Adipose tissue (tissue), 3 donors: ENCODE results near the gene BNIP3. TPM values are rescaled to one million over a fixed set of nuclear protein-coding genes. Genes with fewer than 3 reads are reported as not detected.

Source experiments
- H3K27ac ChIP-seq: one replicate; pipeline ENCODE4 v1.5.1; 2013; ENCODE audit warnings: low read depth, low read length
- WGBS, 3 donors: extraction: QIAGEN DNeasy Blood & Tissue Kit; methylation state at CpG; one replicate each; pipeline ENCODE4 v1.1.7; 2013; 5-methylcytosine and 5-hydroxymethylcytosine counted together
- polyA plus RNA-seq, 3 donors: library from polyadenylated mRNA; stranded (reverse); fragments of 200-250 nt; gene quantifications; one replicate each; pipeline ENCODE4 v1.2.3, GENCODE V29; 2013
- donor health status: healthy with polysubstance abuse.
- donor health status: Bipolar disorder and iron deficiency.
- donor health status: healthy.

The BNIP3 gene
- polyA plus RNA-seq, 3 donors: 34.5 to 382 (median 57.9) TPM

DNA sequence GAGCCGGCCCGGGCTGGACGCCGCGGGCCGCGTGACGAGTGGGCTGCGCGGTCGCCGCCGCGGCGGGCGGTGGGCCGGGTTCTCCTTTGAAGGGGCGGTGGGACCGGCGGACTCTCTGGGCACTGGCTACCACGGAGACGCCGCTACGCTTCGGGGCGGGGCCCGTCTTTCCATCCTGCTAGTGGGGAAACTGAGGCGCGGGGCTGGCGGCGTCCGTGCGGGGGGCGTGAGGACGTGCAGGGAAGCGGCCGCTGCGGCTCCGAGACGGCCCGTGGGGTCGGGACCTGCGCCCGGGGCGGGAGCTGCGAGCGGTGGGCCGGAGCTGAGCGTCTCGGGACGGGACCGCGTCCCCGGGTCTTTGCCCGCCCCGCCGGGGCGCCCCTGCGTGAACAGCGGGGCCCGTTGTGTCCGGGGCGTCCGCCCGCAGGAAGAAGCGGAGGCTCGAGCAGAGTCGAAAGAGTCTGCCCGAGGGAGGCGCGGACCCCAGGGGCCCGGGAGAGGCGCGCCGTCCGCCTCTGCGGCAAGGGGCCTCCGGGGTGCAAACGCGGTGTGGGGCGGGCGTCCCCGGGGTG, 548 bp upstream of the BNIP3 start:
- WGBS, 3 donors: 2 to 3% (median 2%) methylated on average over 64 to 75 of the region's 83 CpGs
- no peak overlapping the region for H3K27ac ChIP-seq

DNA sequence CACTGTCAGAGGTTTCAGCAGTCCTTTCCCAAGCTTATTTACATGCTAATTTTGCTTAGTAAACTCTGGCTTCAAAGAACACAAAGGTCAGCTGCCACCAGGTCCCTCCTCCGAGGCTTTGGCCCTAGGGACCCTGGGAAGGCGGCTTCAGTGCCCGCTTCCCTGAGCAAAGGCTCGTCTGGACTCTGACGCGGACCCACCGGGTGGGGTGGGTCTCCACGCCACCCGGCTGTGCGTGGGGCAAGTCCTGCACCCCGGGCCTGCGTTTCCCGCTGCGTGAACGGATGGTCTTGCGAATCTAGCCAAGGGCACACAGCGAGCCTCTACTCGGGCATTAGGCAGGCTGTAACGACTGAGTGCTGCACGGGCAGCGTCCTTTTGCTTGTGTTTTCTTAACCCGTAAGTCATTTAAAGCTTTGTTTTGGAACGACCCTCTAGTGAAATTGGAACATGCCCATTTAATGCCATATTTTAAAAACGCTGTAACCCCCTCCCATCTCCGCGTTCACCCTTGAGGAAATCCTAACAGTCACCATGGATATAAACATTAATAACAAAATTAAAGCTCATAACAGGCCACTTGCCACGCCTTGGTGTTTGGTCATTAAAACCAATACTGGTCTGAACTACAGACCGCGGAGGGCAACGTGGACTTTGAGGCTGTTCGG, 828 bp downstream of the BNIP3 start:
- no peak overlapping the region for H3K27ac ChIP-seq
- WGBS, 3 donors: 5 to 10% (median 8%) methylated on average over 31 of the region's 31 CpGs

DNA sequence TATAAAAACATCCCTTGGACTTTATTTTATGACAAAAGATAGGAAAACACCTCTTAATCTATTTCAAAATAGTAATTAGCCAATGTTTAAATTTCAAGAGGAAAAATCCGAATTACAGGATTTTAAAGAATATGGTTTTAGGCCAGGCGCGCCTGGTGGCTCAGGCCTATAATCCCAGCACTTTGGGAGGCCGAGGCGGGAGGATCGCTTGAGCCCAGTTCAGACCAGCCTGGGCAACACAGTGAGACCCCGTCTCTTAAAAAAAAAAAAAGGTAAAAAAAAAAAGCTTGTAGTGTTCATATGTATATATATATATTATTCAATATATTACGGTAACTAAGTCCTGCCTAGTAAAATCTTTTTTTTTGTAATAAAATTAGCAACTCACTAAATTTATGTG, 1.4 kb downstream of the BNIP3 start:
- WGBS, 3 donors: 75 to 93% (median 86%) methylated on average over 8 of the region's 8 CpGs
- H3K27ac ChIP-seq: no peak overlapping the region

DNA sequence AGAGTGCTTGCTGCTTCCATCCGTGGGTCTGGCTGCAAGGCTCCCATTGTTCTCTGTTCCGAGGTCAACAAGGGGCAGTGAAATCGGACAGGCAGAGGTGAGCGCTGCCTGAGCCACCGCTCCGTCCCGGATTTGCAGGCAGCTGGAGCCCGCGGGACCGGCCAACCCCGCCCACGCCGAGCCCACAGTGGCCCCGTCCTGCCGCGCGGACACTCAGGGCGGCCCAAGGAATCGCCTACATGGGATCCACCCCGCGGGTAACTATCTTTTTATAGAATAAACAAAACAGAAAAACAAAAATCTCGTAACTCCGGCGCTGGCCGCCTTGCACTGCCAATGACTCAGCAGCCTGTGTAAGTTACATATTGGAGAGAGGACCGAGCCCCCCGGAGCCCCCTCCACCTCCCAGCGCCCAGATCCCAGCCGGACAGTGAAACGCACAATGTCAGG, 1.9 kb downstream of the BNIP3 start:
- H3K27ac ChIP-seq: no peak overlapping the region
- WGBS, 3 donors: 14 to 30% (median 20%) methylated on average over 30 of the region's 30 CpGs

DNA sequence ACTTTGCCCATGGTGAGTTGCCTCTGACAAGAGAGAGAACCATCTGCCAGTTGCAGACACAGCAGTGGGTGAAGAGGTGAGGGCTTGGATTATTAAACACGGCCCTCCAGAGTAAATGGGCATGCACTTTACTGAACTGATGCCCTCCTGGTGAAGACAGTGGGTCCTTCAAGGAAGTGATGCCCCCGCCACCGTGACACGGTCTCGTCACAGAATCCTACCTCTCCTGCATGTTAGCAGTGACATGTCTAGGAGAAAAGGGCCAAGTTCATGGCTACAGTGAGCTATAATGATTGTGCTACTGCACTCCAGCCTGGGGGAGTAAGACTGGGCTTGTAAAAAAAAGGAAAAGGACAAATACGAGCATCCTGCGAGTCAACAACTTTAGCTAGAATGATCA, 2.4 kb downstream of the BNIP3 start:
- 57 to 74% (median 67%) methylated on average over 7 of the region's 7 CpGs for WGBS, 3 donors
- H3K27ac ChIP-seq: no peak overlapping the region

DNA sequence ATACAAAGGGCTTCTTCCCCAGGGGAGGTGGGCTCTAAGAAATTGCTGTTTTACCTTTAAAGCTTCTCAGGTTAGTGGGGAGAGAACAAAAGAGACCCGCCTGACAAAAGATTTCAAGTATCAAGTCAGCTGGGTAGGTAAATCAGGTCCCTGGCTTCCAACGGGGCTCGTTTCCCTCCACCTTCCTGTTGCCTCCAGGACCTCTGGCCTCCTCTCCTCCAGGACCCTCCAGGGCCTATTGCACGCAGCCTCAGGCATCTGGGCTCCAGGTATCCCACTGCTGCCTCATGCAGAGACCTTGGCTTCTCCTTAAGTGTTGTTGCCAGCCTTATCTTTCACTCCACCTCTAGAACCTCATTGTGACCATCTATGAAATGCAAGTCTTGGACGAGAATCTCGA, 2.9 kb downstream of the BNIP3 start:
- H3K27ac ChIP-seq: no peak overlapping the region
- WGBS, 3 donors: 55 to 87% (median 77%) methylated on average over 6 of the region's 6 CpGs

DNA sequence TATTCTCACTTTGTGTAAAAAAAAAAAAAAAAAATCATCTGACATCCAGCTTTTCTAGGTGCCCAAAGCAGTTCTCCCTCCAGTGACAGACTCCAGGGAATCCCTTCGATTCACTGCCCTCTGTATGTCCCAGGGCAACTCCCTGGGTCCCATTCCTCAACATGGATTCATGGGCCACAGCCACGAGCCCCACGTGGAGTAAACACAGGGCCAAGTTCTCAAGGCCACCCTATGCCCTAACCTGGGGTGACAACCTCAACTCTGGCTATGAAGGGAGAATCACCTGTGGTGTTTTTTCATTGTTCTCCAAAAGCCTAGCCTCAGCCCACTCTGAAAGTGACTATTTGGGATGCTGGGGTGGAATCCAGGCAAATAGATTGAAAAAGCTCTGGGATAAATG, 3.4 kb downstream of the BNIP3 start:
- WGBS, 3 donors: 32 to 90% (median 87%) methylated on average over 3 of the region's 3 CpGs
- no peak overlapping the region for H3K27ac ChIP-seq

DNA sequence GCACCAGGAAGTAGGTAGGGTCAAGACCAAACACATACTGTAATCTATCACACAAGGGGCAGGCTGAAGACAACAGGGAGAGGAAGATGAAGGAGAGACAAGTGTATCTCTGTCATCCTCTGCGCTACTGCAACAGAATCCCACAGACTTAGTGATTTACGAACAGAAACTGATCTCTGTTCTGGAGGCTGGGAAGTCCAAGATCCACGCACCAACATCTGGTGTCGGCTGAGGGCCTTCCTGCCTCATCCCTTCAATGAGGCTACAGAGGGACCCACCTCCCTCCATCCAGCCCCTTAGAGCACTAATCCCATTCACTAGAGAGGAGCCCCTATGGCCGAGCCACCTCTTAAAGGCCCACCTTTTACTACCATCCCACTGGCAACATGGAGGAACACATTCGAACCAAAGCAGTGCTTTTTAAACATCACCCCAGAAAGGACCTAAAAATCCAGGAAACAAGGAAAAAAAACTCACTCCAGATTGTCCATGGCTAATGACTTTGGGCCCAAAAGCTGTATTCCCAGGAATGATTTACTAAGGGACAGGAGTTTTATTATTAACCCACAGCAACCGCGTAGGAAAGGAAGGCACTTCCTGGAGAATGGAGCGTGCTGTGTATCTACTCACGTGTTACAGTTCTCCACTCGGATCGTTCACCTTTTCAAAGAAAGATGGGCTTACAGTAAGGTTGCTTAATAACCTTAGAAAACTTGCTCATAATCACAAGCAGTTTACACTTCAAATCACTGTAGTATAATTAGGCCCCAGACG, 4.2 kb downstream of the BNIP3 start:
- WGBS, 3 donors: 56 to 91% (median 86%) methylated on average over 13 of the region's 13 CpGs
- H3K27ac ChIP-seq: no peak overlapping the region

DNA sequence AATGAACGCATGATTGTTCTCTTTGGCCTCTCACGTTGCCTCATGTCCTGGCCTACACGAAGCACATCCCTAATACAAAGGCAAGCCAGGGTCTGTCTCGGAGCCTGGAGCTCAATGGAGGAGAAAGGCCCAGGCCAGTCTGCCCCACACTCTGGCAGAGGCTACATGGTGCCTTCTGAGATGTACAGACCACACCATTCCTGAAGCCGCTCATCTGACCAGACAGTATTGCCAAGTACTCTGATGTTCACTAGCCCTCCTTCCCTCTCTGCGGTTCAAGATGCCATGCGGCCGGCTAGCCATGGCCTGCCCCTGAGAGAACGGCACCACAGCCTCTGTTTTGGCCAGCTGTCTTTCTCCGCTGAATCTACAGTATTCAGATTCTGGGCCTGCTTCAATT, 5.9 kb downstream of the BNIP3 start:
- no peak overlapping the region for H3K27ac ChIP-seq
- 91 to 97% (median 95%) methylated on average over 10 of the region's 10 CpGs for WGBS, 3 donors

DNA sequence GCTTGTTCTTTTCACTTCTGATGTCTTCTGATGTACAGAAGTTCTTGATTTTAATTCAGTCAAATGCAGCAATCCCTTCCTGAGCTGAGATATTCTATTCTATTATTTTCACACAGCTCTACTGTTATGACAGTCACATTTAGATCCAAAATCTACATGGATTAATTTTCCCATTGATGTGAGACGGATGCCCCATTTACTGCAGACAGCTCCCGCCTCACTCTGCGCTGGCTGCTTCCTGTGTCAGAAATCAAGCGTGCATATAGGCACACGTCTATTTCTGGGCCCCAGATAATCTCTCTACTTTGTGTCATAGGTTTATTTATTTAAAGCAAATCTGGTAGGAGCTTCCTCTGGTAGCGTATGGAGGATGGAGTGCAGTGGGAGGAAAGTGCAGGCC, 6.7 kb downstream of the BNIP3 start:
- H3K27ac ChIP-seq: no peak overlapping the region
- 73 to 82% (median 82%) methylated on average over 6 of the region's 6 CpGs for WGBS, 3 donors

DNA sequence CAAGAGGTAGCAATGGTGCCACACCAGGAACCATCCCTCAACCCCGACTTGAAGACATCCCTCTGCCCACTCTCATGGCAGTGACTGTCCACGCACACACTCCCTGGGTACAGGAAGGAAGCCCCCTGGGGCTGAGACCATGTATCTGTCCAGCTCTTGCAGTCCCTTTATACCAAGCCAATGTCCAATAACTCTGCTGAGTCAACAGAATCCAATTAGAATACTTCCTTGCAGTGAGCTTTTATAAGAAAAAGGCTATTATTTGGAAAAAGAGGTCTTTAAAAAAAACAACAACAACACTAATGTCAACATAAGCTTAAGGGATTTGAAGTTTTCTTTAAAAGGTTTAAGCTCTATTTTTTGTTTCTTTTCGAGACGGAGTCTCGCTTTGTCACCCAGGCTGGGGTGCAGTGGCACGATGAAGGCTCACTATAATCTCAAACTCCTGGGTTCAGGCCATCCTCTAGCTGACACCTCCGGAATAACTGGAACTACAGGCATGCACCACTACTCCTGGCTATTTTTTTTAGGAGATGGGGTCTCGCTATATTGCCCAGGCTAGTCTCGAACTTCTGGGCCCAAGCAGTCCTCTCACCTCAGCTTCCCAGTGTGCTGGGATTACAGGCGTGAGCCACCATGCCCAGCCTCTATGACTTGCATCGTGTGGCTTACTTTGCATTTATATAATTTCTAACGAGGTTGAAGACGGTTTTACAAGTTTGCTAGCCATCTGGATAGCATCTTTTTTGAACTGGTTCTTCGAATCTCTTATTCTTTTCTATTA, 7.5 kb downstream of the BNIP3 start:
- no peak overlapping the region for H3K27ac ChIP-seq
- 84 to 96% (median 87%) methylated on average over 14 of the region's 14 CpGs for WGBS, 3 donors

DNA sequence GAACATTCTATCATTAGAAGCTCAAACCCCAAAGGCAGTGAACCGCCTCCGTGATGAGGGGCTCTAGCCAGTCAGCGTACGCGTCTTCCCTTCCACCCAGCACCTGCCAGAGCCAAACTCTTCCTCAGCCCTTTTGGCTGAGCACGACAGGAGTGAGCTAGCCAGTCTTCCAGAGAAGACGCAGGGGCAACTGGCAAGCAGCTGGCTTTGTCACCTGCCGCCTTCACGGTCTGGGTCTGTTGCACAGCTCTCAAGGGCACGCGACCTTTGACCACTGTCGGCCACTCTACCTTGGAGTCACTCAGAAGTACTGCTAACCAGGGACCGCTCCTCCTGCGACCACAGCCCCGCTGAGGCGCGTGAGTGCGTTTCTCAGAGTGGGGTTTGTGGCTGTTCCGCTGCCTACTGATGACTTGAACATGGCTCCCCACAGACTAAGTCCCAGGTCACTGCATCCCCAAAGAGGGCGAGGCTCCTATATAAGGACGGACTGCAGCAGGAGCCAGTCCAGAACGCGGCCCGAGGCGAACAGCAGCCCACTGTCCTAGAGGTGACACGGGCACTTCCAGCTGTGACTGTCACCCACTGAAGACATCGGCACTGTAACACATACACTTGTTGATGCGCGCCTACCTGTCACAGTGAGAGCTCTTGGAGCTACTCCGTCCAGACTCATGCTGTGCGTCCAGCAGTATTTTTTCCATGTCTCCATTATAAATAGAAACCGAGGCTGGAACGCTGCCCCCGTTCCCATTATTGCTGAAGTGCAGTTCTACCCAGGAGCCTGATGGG, 8.4 kb downstream of the BNIP3 start:
- 77 to 90% (median 88%) methylated on average over 34 of the region's 34 CpGs for WGBS, 3 donors
- no peak overlapping the region for H3K27ac ChIP-seq

DNA sequence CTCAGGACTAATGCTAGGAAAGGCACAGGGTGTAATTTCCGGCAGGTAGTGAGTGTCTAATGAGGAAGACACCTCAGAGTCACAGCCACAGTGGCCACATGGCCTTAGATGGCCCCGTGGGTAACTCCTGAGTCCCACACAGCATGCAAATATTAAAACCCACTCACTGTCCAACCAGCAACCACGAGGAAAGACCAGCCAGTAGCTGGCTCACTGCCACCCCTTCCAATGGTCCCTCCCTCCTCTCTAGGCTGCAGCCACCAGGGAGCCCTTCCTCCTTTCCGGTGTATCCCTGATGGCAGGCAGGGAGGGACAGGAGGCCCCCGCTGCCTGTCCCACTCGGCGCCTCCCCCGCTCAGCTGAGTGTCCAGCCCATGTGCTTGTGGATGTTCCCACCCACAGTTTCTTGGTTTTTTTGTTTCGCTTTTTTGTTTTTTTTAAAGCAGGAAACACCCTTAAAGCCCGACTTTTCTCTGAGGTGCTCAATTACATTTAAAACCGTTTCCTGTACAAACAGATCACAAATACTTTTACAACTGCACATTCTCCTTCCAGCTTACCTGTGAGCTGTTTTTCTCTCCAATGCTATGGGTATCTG, 9.2 kb downstream of the BNIP3 start:
- H3K27ac ChIP-seq: no peak overlapping the region
- 34 to 38% (median 38%) methylated on average over 11 of the region's 11 CpGs for WGBS, 3 donors

DNA sequence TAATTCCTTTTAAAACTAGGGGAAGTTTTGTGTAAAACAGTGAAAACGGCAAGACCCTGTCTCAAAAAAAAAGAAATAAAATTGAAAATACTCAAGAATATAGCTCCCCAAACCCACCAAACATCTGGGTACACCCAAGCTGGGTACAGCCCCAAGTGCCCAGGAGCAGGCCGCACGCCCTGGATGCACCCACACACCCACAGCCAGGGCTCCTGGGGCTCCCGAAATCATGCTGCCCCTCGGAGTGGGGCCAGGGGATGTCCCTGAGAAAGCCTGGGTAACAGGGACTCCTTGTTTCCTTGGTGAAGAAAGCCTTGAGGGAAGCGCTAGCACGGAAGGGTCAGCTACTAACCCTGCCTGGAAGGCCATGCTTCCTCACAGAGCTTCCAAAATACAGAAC, 10.1 kb downstream of the BNIP3 start:
- 82 to 97% (median 93%) methylated on average over 7 of the region's 7 CpGs for WGBS, 3 donors

DNA sequence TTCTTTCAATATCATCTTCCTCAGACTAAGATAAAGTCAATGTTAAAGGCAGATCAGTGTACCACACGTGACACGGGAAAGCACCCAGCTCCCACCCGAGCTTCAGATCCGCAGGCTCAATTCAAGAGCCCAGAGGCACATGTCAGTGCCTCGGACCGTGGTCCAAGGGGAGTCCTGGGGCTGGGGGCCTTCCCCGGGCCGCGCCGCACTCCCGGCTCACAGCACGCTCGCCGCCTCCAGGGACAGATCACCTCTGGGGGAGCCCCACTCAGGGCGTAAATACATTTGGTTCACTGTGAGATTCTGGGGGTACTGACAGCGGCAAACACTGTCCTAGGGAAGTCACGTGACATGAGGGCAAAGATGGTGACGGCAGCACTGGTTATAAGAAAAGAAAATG, 10.8 kb downstream of the BNIP3 start:
- 92 to 96% (median 93%) methylated on average over 18 of the region's 18 CpGs for WGBS, 3 donors
- no peak overlapping the region for H3K27ac ChIP-seq

More for the DNA sequence above, 10.1 kb downstream of the BNIP3 start:
- H3K27ac ChIP-seq: no peak overlapping the region

DNA sequence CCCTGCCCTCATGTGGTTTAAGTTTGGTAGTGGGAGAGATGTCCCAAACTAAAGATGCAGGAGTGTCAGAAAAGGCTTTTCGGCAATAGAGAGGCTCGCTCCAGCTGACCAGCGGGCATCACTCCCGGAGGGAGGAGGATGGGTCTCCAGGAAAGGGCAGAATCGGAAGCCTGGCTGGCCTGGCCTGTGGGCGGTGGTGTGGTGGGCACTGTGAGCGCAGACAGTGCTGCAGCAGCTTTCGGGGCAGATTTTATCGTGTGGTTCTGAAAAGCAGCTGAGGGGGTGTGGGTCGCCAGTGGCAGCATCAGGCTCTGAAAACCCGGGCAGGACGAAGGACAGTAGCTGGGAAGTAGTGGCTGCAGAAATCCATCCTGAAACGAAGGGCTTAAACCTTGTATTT, 12.8 kb downstream of the BNIP3 start:
- WGBS, 3 donors: 93 to 97% (median 95%) methylated on average over 13 of the region's 13 CpGs

DNA sequence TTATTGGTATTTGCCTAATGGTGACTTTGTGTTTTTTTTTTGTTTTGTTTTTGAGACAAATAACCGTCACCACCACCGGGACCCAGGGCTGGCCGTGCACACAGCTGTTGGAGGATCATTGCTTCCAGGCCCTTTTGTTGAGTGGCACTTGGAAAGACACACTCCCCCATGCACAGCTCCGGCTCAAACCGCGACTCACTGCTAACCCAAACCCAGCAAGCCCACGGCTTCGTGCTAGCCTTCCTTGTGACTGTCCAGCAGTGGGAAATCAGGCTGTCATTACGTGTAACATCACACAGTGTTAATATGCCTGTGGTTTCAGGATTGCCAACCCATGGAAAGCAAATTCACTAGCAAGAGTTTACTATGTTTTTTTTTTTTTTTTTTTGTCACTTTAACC, 17.4 kb downstream of the BNIP3 start:
- 92 to 94% (median 92%) methylated on average over 9 of the region's 9 CpGs for WGBS, 3 donors
- no peak overlapping the region for H3K27ac ChIP-seq

More for the DNA sequence above, 12.8 kb downstream of the BNIP3 start:
- no peak overlapping the region for H3K27ac ChIP-seq

DNA sequence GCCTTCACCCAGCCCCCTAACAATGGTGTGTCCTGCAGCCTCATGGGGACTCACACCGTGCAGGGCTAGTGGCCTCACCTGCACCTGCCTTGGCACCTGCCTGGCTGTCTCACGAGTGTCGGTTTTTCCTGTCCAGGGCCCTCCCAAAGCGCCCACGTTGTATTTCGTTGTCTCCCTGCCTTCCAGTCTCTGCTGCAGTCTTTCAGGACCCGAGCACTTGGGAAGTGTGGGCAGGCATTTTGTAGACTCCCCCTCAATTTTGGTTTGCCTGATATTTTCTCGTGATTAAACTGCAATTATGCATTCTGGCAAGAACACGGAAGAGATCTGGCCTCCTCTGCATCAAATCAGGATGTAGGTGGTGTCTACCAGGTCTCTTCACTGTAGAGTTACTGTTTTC, 17.9 kb downstream of the BNIP3 start:
- 75 to 86% (median 78%) methylated on average over 9 of the region's 9 CpGs for WGBS, 3 donors
- no peak overlapping the region for H3K27ac ChIP-seq
